Fibroblast of the conjunctiva (primary cell): ENCODE data around the gene ZC3H8.

Source experiments
- DNase-seq: peaks from one replicate; pipeline ENCODE4 v3.0.0-alpha.2; 2010; ENCODE audit warnings: low read depth

Gene ZC3H8

GRCh38 chr2:112164876-112165275 lies 90.0 kb downstream of the ZC3H8 start:
- no peak for DNase-seq

GRCh38 chr2:112163541-112163981 lies 91.3 kb downstream of the ZC3H8 start:
- DNase-seq: no peak

GRCh38 chr2:112162956-112163355 lies 91.9 kb downstream of the ZC3H8 start:
- no peak for DNase-seq

GRCh38 chr2:112162341-112162740 lies 92.5 kb downstream of the ZC3H8 start:
- no peak for DNase-seq
